Liver (tissue), 10 donors: Measurements from ENCODE around the gene PRICKLE4. TPM values are rescaled to one million over a fixed set of nuclear protein-coding genes. Genes with fewer than 3 reads are reported as not detected.

Source experiments
- DNase-seq: peaks from one replicate; pipeline ENCODE4 v3.0.0-alpha.2; 2017; ENCODE audit warnings: low spot score
- H3K27ac ChIP-seq, 2 donors: one replicate each; pipeline ENCODE4 v1.7.0; 2013; ENCODE audit warnings: inconsistent platforms in 2 of 2, low read length in 2 of 2, control low read depth in 1 of 2, low read depth in 1 of 2, mild to moderate bottlenecking in 1 of 2
- H3K27me3 ChIP-seq, 4 donors: one replicate each; pipeline versions ENCODE4 v1.6.1 to v1.7.0; 2013; ENCODE audit warnings: low read length in 3 of 4, inconsistent platforms in 1 of 4, mild to moderate bottlenecking in 1 of 4, moderate library complexity in 1 of 4; ENCODE audit not compliant: control insufficient read depth in 4 of 4, insufficient read depth in 4 of 4
- H3K36me3 ChIP-seq, 4 donors: one replicate each; pipeline versions ENCODE4 v1.6.1 to v1.7.0; 2013; ENCODE audit warnings: low read length in 3 of 4, mild to moderate bottlenecking in 3 of 4, low read depth in 1 of 4, moderate library complexity in 1 of 4; ENCODE audit not compliant: control insufficient read depth in 4 of 4, insufficient read depth in 3 of 4
- H3K4me1 ChIP-seq, 4 donors: one replicate each; pipeline versions ENCODE4 v1.6.1 to v1.7.0; 2013; ENCODE audit warnings: low read length in 3 of 4, mild to moderate bottlenecking in 3 of 4, moderate library complexity in 1 of 4; ENCODE audit not compliant: control insufficient read depth in 4 of 4, insufficient read depth in 4 of 4
- H3K4me3 ChIP-seq, 3 donors: one replicate each; pipeline versions ENCODE4 v1.6.1 to v1.7.0; 2013; ENCODE audit warnings: low read length in 3 of 3, control low read depth in 1 of 3, low read depth in 1 of 3, mild to moderate bottlenecking in 1 of 3
- H3K9ac ChIP-seq, 2 donors: one replicate each; pipeline ENCODE4 v1.7.0; 2013; ENCODE audit warnings: low read length in 2 of 2, mild to moderate bottlenecking in 2 of 2, moderate library complexity in 2 of 2, control low read depth in 1 of 2, low read depth in 1 of 2
- H3K9me3 ChIP-seq, 4 donors: one replicate each; pipeline versions ENCODE4 v1.6.1 to v1.7.0; 2013; ENCODE audit warnings: low read length in 3 of 4; ENCODE audit not compliant: control insufficient read depth in 4 of 4
- FOXA2 ChIP-seq: IDR thresholded peaks from 2 replicates; pipeline ENCODE4 v1.6.1; 2016; ENCODE audit warnings: antibody characterized with exemption
- HNF4G ChIP-seq: IDR thresholded peaks from 2 replicates; pipeline ENCODE4 v1.6.1; 2016; ENCODE audit warnings: antibody characterized with exemption
- SP1 ChIP-seq: IDR thresholded peaks from 2 replicates; pipeline ENCODE4 v1.6.1; 2018; ENCODE audit warnings: antibody characterized with exemption, mild to moderate bottlenecking
- TAF1 ChIP-seq: conservative IDR thresholded peaks from 2 replicates; pipeline ENCODE4 v1.6.1; 2016; ENCODE audit warnings: antibody characterized with exemption, mild to moderate bottlenecking
- WGBS: extraction: QIAGEN DNeasy Blood & Tissue Kit; methylation state at CpG from one replicate; pipeline ENCODE4 v1.1.7; 2013; 5-methylcytosine and 5-hydroxymethylcytosine counted together
- polyA plus RNA-seq, 2 donors: library from polyadenylated mRNA; stranded (reverse) in 1 of 2; unstranded in 1 of 2; fragments of 200-250 nt in 1 of 2; fragments of >200 nt in 1 of 2; fragmentation: Nextera tagmentation in 1 of 2; extraction: Ambion mirVana in 1 of 2; gene quantifications; one replicate each; pipeline versions ENCODE4 v1.2.1 to v1.2.3, GENCODE V29; 2013 to 2015
- small RNA-seq: library from RNA; depleted of rRNA; stranded (forward); fragments of <200 nt; gene quantifications from one replicate; pipeline ENCODE3, GENCODE V24; 2014
- total RNA-seq, 2 donors: library from RNA; depleted of rRNA; stranded (reverse); fragments of >200 nt; gene quantifications; one replicate each; pipeline ENCODE4 v1.2.3, GENCODE V29; 2014
- TF ChIP-seq, protein P1 (sequence below): fragments of 150-350 bp; IDR thresholded peaks from 2 replicates; pipeline ENCODE4 v1.5.1; 2017; ENCODE audit warnings: improper control_type of control experiment, low read depth, low read length; ENCODE audit not compliant: missing input control
- donor health status: healthy.
- donor health status: healthy.
- donor health status: healthy.
- donor health status: healthy.
- donor health status: healthy.

Gene PRICKLE4
- total and polyA plus RNA-seq, 4 donors, result 0.37 to 1.4 (median 0.98) TPM; not detected in 1

DNA sequence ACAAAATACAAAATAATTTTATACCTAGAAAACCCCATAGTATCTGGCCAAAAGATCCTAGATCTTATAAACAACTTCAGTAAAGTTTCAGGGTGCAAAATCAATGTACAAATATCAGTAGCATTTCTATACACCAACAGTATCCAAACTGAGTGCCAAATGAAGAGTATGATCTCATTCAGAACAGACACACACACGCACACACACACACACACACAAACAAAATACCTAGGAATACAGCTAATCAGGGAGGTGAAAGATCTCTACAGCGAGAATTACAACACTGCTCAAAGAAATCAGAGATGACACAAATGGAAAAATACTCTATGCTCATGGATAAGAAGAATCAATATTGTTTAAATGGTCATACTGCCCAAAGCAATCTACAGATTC lies 56.1 kb downstream of the PRICKLE4 start:
- H3K9me3 ChIP-seq, result no peaks in the 10 kb centered on the region
- TF ChIP-seq FOXA2 (no peak), TAF1 (no peak), SP1 (no peak), HNF4G (no peak)
- TF ChIP-seq, protein P1, sequence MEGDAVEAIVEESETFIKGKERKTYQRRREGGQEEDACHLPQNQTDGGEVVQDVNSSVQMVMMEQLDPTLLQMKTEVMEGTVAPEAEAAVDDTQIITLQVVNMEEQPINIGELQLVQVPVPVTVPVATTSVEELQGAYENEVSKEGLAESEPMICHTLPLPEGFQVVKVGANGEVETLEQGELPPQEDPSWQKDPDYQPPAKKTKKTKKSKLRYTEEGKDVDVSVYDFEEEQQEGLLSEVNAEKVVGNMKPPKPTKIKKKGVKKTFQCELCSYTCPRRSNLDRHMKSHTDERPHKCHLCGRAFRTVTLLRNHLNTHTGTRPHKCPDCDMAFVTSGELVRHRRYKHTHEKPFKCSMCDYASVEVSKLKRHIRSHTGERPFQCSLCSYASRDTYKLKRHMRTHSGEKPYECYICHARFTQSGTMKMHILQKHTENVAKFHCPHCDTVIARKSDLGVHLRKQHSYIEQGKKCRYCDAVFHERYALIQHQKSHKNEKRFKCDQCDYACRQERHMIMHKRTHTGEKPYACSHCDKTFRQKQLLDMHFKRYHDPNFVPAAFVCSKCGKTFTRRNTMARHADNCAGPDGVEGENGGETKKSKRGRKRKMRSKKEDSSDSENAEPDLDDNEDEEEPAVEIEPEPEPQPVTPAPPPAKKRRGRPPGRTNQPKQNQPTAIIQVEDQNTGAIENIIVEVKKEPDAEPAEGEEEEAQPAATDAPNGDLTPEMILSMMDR, result no peak

More for the DNA sequence above, 56.1 kb downstream of the PRICKLE4 start:
- no peaks in the 10 kb centered on the region for H3K4me1 ChIP-seq
- H3K27ac ChIP-seq, result no peak overlapping the region
- WGBS, result 96% methylated on average over 2 of the region's 2 CpGs
- no peak for DNase-seq
- H3K9ac ChIP-seq, result no peak overlapping the region
- no peaks in the 10 kb centered on the region for H3K27me3 ChIP-seq
- H3K36me3 ChIP-seq, result peaks cover 0 to 1% (median 0%) of the 10 kb centered on the region in 4 donors
- no peak overlapping the region for H3K4me3 ChIP-seq

Small RNAs within 50 kb of the gene (small RNA-seq; reads per million reads assigned to genes)
- gene AL365205.2 (not detected), gene AL365205.3 (not detected), gene RF00393 (not detected)

Other genes with a start within 250 kb of the PRICKLE4 start
- gene FOXP4, start 234.4 kb upstream of the PRICKLE4 start, total RNA-seq, result 1 to 10 TPM; 3.7 to 4.9 TPM
- gene FOXP4, start 234.4 kb upstream of the PRICKLE4 start, polyA plus RNA-seq, result 10 to 100 TPM in 1 of 2 donors, 1 to 10 TPM in 1; 2.5 to 16.0 TPM
- 1 to 10 TPM in 1 of 2 donors, under 1 TPM in 1; 0.50 to 2.8 TPM for gene MDFI, start 142.3 kb upstream of the PRICKLE4 start, total RNA-seq
- under 1 TPM in 1 of 2 donors, not detected in 1; 0.24 TPM for gene MDFI, start 142.3 kb upstream of the PRICKLE4 start, polyA plus RNA-seq
- 1 to 10 TPM; 1.1 to 6.2 TPM for gene TFEB, start 45.2 kb upstream of the PRICKLE4 start, total RNA-seq
- 1 to 10 TPM; 3.0 to 4.6 TPM for gene TFEB, start 45.2 kb upstream of the PRICKLE4 start, polyA plus RNA-seq
- gene PGC, start 33.4 kb upstream of the PRICKLE4 start, total RNA-seq, result not detected
- gene PGC, start 33.4 kb upstream of the PRICKLE4 start, polyA plus RNA-seq, result under 1 TPM; 0.05 to 0.18 TPM
- 1 to 10 TPM in 1 of 2 donors, under 1 TPM in 1; 0.42 to 1.3 TPM for gene FRS3, start 882 bp upstream of the PRICKLE4 start, total RNA-seq
- 1 to 10 TPM; 1.4 to 1.6 TPM for gene FRS3, start 882 bp upstream of the PRICKLE4 start, polyA plus RNA-seq
- gene TOMM6, start 6.9 kb downstream of the PRICKLE4 start, total RNA-seq, result 10 to 100 TPM; 48.2 to 50.1 TPM
- gene TOMM6, start 6.9 kb downstream of the PRICKLE4 start, polyA plus RNA-seq, result 100 to 1,000 TPM; 122 to 123 TPM
- gene USP49, start 114.6 kb downstream of the PRICKLE4 start, total RNA-seq, result 1 to 10 TPM; 1.8 to 3.4 TPM
- gene USP49, start 114.6 kb downstream of the PRICKLE4 start, polyA plus RNA-seq, result under 1 TPM; 0.33 to 0.43 TPM
- 10 to 100 TPM; 10.5 to 11.9 TPM for gene MED20, start 140.4 kb downstream of the PRICKLE4 start, total RNA-seq
- 1 to 10 TPM; 3.5 to 6.6 TPM for gene MED20, start 140.4 kb downstream of the PRICKLE4 start, polyA plus RNA-seq
- 10 to 100 TPM in 1 of 2 donors, 1 to 10 TPM in 1; 7.6 to 11.6 TPM for gene BYSL, start 140.7 kb downstream of the PRICKLE4 start, total RNA-seq
- gene BYSL, start 140.7 kb downstream of the PRICKLE4 start, polyA plus RNA-seq, result 1 to 10 TPM; 5.4 to 9.6 TPM
- gene CCND3, start 161.0 kb downstream of the PRICKLE4 start, total RNA-seq, result 10 to 100 TPM; 24.8 to 54.3 TPM
- gene CCND3, start 161.0 kb downstream of the PRICKLE4 start, polyA plus RNA-seq, result 10 to 100 TPM; 11.6 to 21.7 TPM